HG03442 (cell line): Measurements from ENCODE around the gene ZNF85.
"Not testable (repeated sequence)": the region's sequence is repeated elsewhere in the genome, so short reads cannot be mapped to it uniquely, and the experiment has no call there.

Source experiments
- ATAC-seq: cut with Tn5 transposase; IDR thresholded peaks from one replicate; pipeline ENCODE4 v1.9.1; 2021; ENCODE audit warnings: mild to moderate bottlenecking, moderate library complexity; ENCODE audit not compliant: unreplicated experiment

The ZNF85 gene

DNA sequence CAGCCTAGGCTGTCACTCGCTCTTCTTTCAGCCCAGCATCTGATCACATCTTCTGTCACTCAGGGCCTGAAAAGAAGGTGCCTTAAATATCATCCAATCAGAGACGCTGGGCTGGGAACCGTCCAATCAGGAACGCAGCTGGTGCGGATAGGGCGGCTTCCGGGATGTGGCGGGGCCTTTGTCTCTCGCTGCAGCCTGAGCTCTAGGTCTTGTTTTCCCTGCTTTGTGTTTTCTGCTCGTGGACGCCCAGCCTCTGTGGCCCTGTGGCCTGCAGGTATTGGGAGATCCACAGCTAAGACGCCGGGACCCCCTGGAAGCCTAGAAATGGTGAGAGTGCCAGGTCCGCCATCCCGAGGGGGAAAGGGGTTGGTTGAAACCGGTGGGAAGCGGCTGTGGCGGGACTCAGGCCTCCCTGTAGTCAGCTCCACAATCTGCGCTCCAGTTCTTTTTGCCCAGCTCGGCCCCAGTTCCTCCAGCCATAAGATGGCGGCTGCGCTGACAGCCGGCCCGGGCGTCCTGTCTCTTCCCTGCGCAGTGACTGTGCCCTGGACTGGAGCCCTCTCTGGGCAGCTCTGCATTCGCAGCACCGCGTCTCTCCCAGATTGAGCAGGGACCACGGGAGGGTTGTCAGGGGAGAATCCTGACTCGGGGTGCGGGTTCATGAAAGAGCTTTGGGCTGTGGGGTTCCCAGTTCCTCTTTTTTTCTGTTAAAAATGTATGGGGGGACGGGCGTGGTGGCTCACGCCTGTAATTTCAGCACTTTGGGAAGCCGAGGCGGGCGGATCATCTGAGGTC is at the start of gene ZNF85:
Gene ZNF85, plus strand, starts transcription at position 175 of the 795 bp plus-strand sequence. Its CDS starts 150 bp downstream, at position 325.
- ATAC-seq: peak; percentile 98

- no peak for ATAC-seq
Measured at GRCh38 chr19:20879501-20879900, 43.5 kb upstream of the ZNF85 start.

GRCh38 chr19:20912973-20913372 is 10.1 kb upstream of the ZNF85 start:
- no peak for ATAC-seq

DNA sequence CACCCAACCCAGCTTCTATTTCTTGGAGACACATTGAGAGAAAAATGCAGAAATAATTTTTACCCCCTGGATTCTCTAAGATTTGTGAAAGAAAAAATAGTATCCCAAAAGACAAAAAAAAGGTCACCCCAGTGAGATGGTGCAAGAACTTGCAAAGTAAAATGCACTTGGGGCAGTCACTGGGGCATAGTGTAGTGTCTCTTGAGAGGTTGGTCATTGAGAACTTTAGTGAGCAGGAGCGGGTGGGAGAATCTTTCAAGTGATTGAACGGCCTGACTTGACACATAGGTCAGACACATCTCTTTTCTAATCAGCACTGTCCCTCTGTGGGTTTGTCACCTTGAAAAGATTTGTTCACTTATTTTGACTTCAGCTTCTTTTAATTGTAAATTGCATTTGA is 2.4 kb downstream of the ZNF85 start:
- no peak for ATAC-seq

DNA sequence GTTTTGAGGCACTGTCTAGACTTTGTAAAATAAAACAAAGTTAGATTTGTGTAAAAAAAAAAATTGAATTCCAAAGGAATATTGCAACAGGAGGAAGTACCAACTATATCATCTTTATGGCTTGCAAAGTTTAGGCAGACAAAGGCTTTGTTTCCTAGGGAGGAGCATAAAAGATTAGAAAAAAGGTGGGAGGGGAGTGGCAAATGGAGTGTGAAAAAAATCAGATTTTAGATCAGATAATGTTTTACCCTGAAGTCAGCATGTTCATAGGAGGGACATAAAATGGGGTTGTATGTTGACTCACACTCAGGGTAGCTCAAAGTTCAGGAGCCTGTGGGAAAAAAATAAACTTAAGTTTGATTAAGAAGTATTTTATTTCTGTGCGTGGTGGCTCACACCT is 3.7 kb downstream of the ZNF85 start:
- ATAC-seq: no peak

DNA sequence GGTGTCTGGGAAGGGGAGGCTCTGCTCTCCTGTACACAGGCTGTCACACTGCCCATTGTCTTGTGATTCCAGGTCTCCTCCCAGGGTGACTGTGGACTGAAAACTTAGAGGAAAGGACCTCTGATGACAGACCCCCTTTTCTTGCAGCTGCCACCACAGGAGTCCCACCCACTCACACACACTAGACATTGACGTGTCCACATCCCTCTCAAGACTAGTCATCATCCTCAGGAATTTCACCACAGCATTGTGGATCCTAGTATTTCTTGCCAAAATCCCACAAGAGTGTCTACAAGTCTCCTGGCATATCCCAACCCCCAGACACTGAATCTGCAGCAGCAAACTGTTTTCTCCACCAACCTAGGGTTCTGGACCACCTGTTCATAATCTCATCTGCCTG is 5.3 kb downstream of the ZNF85 start:
- no peak for ATAC-seq

DNA sequence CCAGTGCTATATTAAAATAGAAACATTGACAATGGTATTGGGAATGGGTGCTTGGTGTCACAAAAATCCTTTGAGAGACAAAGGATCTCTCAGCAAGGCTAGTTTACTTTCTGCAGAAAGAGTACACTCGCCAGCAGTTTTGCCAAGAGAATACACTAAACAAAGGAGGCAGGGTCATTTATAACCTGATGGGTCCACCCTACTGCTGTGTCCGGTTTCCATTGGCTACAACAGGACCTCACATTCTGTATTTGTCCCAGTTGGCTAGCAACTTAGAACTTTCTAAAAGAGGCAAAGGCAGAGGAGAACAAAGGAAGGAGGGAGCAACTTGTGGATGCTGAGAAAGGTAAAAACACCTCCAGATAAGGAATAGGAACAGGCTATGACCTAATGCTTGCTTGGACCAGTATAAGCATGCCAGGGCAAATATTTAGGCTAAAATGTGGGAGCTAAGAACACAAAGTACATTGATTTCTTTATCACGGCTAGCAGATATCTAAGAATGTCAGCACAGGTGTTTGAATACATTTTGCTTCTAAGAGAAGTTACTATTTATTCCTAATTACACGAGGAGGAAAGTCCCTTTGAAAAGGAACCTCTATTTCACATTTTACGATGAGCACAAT is 13.4 kb downstream of the ZNF85 start:
- not testable (repeated sequence) for ATAC-seq

GRCh38 chr19:20952561-20953095 is 29.6 kb downstream of the ZNF85 start:
- not testable (repeated sequence) for ATAC-seq

- ATAC-seq: no peak
Measured at GRCh38 chr19:20964798-20965197, 41.7 kb downstream of the ZNF85 start.

DNA sequence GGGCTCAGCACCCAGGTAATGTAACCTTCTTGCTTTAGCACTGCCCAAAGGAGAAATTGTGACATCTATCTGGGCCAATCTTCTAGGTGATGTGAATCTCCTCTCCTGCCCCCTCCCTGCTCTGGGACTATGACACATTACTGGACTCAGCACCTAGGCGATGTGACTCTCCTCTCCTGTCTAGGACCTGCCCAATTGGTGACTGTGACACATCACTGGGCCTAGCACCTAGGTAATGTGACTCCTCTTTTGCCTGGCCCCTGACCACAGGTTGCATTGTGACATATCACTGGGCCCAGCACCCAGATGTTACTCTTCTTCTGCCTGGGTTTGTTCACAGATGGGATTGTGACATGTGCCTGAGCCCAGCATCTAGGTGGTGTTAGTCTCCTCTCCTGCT is 45.0 kb downstream of the ZNF85 start:
- ATAC-seq: no peak

DNA sequence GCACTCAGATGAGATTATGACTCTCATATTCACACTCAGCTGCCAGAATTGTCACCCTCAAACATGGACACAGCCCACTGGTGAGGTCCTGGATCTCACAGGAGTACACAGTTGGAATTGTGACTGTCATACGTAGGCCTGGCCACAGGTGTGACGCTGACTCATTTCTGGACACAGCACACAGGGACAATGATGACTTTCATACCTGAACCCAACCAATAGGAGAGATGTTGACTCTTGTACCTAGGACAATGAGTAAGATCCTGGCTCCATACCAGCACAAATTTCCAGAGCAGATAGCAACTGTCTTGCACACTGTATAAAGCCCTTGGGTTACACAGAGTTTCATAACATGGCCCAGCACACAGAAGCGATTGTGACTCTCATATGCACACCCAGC is 46.4 kb downstream of the ZNF85 start:
- no peak for ATAC-seq

DNA sequence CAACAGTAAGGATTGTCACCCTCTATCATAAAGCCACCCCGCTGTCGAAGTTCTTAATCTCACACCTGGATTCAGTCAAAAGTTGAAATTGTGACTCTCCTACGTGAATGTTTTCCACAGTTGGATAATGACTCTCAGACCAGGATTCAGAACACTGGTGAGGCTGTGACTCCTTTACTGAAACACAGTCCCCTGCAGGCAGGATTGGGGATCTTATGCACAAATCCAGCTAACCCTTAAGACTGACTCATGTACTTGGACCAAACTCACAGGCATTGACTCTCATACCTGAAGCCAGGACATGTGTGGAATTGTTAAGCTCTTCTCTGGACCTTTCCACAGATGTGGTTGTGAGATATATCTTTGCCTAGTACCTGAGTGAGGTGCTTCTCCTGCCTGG is 46.8 kb downstream of the ZNF85 start:
- no peak for ATAC-seq

- ATAC-seq: not testable (repeated sequence)
Measured at GRCh38 chr19:20992788-20993187, 69.7 kb downstream of the ZNF85 start.

DNA sequence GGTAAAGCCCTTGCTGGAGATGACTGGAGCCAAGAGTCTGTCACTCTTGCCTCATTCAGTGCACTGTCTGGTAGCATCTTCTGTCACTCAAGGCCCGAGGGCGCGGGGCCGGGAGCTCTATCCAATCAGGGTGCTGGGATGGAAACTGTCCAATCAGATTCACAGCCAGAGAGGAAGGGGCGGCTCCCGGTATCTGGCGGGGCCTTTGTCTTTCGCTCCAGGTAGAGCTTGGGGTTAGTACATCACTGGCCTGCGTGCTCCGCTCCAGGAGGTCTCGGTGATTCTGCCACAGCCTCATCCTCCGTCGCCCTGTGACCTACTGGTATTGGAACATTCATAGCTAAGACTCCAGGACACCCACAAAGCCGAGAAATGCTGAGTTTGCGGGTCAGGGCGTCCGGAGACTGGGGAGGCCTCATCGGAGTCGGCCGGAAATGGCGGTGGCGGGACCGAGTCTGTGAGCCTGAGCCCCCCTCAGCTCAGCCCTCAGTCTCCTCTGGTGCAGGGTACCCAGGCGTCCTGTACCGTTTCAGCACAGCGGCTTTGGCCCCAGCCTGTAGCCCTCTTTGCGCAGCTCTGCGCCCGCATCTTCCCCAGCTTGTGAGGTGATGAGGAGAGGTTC is 76.8 kb downstream of the ZNF85 start:
- ATAC-seq: peak; percentile 99
